ENCODE data around the gene TCP11L2. TPM values are rescaled to one million over a fixed set of nuclear protein-coding genes. Genes with fewer than 3 reads are reported as not detected.
"Not testable (repeated sequence)": the region's sequence is repeated elsewhere in the genome, so short reads cannot be mapped to it uniquely, and the experiment has no call there.

Gene TCP11L2
- total RNA-seq, 1 experiment from 2014 or later = 6.8 TPM

DNA sequence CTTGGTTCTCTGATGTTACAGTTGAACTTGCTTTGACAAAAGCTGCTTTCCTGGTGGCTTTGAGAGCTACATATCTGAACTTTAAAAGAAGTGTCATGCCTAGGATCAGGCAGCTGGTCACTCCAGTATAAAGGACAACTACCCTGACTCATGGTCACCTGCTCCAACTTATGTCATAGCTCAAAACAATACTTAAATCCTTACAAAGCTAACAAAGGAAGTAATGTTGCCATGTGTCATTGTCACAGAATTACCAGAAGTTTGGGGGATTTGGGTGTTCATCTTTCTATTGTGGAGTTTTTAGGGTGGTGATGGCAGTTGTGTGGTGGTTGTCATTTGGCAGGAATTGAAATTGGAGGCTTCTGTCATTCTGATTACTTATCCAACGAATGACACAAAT is 1.8 kb upstream of the TCP11L2 start:
- peak; percentile 38 for DNase-seq (ENCODE audit: low read depth)
- in situ Hi-C loops (cut with HindIII; ENCODE audit: low pct_unique_long_range_greater_than_20kb, low sequenced_read_pairs) = no loop called here

DNA sequence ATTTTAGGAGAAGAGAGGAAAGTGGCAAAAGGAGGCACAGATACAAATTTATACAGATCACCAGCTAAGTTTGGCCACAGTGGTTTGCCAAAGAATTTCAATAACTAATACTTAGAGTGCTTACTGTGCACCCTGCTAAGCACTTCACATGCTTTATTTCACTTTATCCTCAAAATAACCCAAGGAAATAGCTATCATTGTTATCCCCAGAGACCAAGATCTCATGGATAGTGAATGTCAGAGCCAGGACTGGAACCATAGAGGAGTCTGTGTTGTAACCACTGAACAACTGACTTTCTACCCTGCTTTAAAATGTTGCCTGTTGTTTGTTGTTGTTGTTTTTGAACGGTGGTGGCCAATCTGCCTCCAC is 1.3 kb upstream of the TCP11L2 start:
- no peak for DNase-seq (ENCODE audit: low read depth)
- in situ Hi-C loops (cut with HindIII; ENCODE audit: low pct_unique_long_range_greater_than_20kb, low sequenced_read_pairs) = no loop called here

DNA sequence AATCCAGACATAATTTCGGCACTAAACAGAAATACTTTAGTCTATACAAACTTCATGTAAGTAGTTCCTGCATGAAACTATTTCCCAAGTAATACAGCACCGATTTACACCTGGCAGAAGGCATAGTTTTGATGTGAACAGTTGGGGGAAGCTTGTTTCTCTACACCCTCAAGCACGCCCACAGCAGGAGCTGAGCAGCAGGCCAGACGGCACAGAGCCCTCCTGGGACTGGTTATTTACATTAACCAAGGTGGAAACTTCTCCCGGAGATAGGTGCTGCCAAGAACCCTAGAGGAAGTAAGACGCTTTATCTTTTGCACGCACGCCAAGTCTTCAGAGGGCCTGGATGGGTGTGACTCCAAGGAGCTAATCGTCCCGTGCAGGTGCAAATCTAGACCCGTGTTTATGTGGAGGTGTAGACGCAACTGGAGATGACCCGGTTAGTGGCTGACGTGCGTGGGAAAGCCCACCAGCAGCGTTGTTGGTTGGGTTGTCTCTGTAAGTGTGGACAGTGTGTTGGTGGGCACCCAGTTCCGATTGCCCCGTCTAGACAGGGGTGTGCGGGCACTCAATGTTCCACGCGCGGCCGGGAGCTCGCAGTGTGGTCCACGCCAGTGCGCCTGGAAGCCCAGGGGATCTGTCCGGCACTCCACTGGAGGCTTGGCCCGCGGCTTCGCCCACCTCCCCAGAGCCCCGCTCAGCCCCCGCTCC is 767 bp upstream of the TCP11L2 start:
- peak; percentile 67 for DNase-seq (ENCODE audit: low read depth)
- in situ Hi-C loops (cut with HindIII; ENCODE audit: low pct_unique_long_range_greater_than_20kb, low sequenced_read_pairs) = no loop called here

DNA sequence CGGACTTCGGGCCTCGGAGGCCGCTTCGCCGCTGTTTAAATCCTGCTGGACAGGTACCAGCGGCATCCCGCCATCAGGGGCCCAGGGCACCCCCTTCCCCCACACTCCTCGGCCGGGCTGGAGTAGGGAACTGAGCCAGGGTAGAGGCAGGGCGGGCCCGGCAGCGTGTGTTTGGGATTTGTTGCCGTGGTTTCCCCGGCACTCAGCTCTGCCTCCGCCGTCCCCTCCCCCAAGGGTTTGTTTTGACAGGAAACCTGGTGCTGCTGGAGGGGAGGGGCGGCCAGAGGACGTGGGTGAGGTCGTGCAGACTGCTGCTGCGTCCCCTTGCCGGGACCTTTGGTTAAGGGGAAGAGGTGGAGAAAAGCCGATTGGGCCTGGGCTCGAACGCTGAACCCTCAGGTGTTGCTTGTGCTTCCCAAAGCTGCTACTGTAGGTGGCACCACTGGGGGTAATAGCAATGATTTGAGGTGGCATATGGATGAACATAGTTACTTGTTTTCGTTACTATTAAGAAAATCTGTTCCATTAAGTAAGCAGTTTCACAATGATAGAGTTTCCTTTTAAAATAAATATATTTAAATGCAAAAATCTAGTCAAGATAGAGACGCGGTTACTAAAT is 778 bp downstream of the TCP11L2 start:
- in situ Hi-C loops (cut with HindIII; ENCODE audit: low pct_unique_long_range_greater_than_20kb, low sequenced_read_pairs) = no loop called here
- DNase-seq (ENCODE audit: low read depth) = peak; percentile 44

DNA sequence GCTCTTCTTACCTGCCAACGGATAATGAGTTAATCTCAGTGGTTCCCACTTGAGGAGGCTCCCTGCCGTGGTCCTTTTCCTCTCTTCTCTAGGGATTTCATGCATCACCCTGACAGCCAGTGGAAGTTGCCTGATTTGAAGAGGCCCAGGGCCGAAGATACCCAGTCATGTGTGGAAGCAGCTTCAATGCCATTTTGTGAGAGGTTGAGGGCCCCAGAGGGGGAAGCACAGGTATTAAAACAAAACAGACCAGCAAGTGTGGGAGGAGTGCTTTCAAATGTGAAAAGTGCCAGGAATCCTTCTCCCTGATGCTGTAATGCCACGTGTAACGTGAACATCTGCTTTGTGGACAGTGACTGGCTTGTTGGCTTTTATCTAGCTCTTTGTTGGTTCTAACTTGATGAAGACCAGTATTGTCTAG is 1.5 kb downstream of the TCP11L2 start:
- DNase-seq (ENCODE audit: low read depth) = no peak
- in situ Hi-C loops (cut with HindIII; ENCODE audit: low pct_unique_long_range_greater_than_20kb, low sequenced_read_pairs) = no loop called here

DNA sequence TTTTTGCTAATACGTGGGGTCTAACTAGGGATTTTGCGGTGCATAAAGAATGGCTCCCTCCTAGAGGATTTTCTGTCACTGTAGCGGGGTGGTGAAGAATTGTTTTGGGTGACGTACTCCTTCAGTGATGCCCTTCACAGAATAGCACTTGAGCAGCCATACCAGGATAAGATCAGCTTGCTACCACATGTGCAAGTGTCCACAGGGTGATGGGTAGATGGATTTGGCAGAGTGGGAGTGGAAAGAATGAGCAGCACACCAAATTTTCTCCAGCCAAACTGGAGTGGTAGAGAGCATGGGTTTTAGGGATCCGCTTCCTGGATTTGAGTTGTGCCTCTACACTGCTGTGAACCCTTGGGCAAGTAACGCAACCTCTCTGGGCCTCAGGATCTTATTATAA is 2.3 kb downstream of the TCP11L2 start:
- in situ Hi-C loops (cut with HindIII; ENCODE audit: low pct_unique_long_range_greater_than_20kb, low sequenced_read_pairs) = no loop called here
- DNase-seq (ENCODE audit: low read depth) = no peak

DNA sequence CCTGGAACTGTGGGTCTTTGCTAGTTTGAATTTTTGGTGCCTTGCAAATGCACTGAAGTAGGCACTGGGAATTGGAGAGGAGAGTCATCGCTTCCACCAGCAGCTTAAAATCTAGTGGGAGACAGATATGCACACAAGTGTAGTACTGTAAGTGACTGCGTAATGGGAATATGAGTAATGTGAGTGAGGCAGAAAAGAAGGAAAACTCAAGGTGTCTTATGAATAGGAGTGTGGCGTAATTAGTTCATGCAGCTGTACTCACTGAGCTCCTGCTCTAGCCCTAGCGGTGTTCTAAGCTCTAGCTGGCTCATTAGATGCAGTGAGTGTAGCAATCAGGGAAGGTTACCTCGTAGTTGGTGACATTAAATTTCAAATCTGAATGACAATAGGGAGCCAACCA is 2.8 kb downstream of the TCP11L2 start:
- in situ Hi-C loops (cut with HindIII; ENCODE audit: low pct_unique_long_range_greater_than_20kb, low sequenced_read_pairs) = no loop called here
- DNase-seq (ENCODE audit: low read depth) = no peak

DNA sequence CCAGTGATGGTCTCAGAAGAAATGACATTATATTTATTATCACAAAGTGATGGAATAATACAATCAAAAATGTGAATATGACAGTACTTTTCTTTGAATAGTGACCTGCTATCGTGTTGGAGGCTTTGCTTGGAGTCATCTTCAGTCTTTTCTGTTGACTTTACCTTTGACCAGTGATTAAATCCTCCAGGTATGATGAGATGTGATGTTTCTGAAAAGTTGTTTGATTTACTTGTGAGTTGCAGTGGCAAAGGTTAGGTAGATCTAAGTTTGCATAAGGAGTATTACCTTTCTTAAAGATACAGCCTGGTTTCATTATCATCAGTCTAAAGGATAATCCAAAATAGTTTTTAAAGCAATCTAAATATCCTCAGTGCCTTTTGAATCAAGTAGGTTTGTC is 4.6 kb downstream of the TCP11L2 start:
- DNase-seq (ENCODE audit: low read depth) = no peak
- in situ Hi-C loops (cut with HindIII; ENCODE audit: low pct_unique_long_range_greater_than_20kb, low sequenced_read_pairs) = no loop called here

DNA sequence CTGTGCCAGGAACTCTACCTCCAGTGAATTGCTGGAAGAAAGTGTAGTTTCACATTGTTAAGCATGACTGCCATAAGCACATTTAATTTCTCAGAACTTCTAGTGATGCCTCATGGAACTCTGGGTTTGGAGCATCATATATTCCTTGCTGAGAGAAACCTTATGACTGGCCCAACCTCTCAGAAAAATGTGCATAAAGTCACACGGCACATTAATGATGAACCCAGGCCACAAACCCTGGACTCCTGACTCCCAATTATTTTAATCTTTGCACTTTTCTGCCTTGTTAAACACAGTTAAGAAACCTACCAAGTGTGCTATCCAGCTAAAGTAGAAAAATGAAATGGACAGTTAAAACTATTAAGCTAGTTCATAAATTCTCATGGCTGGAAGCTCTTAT is 5.6 kb downstream of the TCP11L2 start:
- in situ Hi-C loops (cut with HindIII; ENCODE audit: low pct_unique_long_range_greater_than_20kb, low sequenced_read_pairs) = no loop called here
- no peak for DNase-seq (ENCODE audit: low read depth)

DNA sequence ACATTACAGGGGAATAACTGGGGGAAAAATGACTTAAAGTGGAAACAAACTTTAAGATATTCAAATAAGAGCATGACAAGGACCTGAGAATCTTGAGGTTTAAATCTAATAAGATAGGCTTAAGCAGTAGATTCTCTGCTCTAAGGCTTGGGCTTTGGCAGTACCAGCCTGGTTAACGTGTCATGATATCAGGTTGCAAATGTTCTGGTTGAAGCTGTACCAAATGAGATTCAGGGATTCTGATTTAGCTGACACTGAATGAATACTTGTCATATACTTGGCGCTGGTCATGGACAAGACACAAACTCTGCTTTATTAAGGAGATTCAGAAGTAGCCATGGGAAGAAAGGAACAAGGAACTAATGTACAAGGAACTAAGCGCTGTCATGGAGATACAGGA is 6.1 kb downstream of the TCP11L2 start:
- in situ Hi-C loops (cut with HindIII; ENCODE audit: low pct_unique_long_range_greater_than_20kb, low sequenced_read_pairs) = no loop called here
- DNase-seq (ENCODE audit: low read depth) = no peak

DNA sequence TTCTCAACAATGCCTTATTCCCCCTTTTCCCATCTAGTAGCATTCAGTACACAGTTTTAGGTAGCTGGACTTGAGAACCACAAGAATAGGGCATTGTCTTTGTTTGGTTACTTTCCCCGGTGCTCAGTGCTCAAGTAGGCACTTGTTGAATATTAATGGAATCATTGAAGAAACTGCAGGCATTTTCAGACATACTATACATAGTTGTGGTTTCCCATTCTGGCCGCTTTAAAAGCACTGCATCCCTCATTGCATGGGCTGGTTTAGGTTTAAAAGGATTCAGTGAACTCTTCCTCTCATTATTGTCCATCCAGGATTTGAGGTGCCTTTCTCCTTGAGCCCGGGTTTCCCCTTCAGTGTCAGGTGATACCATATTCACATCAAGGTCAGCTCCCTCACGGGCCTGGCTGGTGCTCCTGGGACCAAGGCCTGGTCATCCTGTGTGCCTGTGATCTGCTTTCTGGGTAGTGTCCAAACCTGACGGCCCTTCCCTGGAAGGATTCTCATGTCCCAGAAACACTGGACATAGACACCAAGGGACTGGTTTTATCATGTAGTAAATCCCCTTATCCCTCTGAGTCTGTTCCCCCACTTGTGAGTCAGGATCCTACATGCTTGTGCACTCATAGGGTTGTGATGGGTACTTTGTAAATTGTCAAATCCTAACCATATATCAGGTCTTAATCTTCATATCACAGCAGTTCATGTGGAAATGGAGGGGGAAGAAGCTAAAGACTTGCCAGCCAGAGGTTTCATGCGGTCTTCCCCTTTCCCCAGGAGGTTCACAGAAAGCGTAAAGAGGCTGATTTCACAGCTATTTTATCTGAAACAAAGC is 7.4 kb downstream of the TCP11L2 start:
- in situ Hi-C loops (cut with HindIII; ENCODE audit: low pct_unique_long_range_greater_than_20kb, low sequenced_read_pairs) = no loop called here
- DNase-seq (ENCODE audit: low read depth) = peak; percentile 55

DNA sequence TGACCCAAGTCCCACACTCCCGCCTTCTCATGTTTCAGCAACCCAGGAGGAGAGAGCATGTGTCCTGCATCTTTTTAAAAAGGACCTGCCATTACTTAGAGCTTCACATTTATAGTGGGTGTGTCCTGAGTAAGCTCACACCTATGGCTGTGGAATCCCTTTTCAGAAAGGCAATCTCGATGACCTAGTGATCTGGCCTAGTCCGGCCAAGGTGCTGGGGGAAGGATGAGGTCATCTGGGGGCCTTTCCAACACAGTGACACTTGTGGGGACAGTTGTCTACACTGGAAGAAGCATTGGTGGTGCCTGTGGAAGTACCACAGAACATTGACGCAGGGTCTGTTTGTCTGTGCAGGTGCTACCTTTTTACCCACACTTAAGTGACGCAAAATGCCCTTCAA is 8.2 kb downstream of the TCP11L2 start:
- in situ Hi-C loops (cut with HindIII; ENCODE audit: low pct_unique_long_range_greater_than_20kb, low sequenced_read_pairs) = no loop called here
- no peak for DNase-seq (ENCODE audit: low read depth)

DNA sequence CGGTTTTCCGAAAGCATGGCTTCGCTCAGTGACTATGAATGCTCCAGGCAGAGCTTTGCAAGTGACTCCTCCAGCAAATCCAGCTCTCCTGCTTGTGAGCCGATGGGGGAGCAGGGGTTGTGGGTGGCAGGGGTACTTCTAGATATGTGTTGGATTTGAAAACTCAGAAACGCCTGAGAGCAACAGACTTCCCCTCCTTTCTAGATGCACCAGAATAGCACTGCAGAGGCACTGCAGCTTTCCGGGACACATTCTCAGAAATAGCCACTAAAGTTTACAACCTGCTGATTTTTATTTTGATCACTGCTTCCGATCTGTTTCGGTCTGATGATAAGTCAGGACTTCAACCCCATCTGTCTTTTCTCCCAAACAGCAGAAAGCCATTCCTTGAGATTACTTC is 8.6 kb downstream of the TCP11L2 start:
- DNase-seq (ENCODE audit: low read depth) = no peak
- in situ Hi-C loops (cut with HindIII; ENCODE audit: low pct_unique_long_range_greater_than_20kb, low sequenced_read_pairs) = no loop called here

DNA sequence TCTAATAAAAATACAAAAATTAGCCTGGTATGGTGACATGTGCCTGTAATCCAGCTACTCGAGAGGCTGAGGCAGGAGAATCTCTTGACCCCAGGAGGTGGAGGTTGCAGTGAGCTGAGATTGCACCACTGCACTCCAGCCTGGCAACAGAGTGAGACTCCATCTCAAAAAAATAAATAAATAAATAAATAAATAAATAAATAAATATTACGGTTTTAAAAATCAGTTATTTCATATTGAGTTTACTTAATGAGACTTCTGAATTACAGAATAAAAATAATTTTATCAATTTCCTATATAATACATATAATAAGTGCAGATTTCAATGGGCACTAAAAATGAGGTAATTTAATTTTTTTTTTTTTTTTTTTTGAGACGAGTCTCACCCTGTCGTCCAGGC is 10.9 kb downstream of the TCP11L2 start:
- DNase-seq (ENCODE audit: low read depth); in situ Hi-C loops (cut with HindIII; ENCODE audit: low pct_unique_long_range_greater_than_20kb, low sequenced_read_pairs): not testable (repeated sequence)

DNA sequence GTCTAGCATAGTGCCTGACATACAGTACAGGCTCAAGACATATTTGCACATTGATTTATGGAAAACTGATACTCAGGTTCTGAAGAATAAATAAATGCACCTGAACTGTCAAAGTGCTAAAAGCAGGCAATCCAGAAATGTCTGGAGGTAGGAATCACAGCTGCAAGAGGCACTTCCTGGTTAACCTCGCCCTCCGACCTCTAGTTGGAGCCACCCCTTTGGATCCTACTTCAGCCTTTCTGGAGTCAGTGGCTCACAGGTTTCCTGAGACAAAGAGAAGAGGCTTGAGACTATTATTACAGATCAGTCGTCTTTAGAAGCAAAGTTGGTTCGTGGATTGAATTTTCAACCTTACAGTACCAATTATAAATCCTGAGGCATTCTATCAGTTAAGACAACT is 13.0 kb downstream of the TCP11L2 start:
- DNase-seq (ENCODE audit: low read depth) = no peak
- in situ Hi-C loops (cut with HindIII; ENCODE audit: low pct_unique_long_range_greater_than_20kb, low sequenced_read_pairs) = no loop called here

DNA sequence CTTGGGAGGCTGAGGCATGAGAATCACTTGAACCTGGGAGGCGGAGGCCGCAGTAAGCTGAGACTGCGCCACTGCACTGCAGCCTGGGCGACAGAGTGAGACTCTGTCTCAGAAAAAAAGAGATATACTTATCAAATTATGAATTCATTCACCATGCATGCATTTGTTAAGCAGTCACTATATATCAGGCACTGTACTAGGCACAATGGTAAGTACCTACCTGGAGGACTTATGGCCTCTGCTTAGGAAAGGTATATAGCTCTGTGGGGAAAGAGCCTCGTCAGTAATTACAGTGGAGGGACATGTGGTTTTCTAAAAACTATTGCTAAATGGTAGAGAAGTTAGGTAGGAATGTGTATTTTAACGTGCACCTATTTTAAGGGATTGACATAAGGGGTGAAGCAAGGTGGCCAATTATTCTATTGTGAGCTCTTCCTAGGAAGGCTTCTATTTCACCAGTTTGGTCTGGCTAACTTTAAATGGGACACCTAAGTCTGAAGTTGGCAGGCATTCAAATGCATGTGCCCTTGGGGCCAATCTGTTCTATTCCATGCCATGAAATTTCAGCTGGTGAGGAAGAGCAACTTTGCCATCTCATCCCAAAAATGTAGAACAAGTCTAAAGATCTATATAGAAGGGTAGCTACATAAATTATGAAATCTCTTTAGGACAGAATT is 15.0 kb downstream of the TCP11L2 start:
- no peak for DNase-seq (ENCODE audit: low read depth)
- in situ Hi-C loops (cut with HindIII; ENCODE audit: low pct_unique_long_range_greater_than_20kb, low sequenced_read_pairs) = no loop called here

DNA sequence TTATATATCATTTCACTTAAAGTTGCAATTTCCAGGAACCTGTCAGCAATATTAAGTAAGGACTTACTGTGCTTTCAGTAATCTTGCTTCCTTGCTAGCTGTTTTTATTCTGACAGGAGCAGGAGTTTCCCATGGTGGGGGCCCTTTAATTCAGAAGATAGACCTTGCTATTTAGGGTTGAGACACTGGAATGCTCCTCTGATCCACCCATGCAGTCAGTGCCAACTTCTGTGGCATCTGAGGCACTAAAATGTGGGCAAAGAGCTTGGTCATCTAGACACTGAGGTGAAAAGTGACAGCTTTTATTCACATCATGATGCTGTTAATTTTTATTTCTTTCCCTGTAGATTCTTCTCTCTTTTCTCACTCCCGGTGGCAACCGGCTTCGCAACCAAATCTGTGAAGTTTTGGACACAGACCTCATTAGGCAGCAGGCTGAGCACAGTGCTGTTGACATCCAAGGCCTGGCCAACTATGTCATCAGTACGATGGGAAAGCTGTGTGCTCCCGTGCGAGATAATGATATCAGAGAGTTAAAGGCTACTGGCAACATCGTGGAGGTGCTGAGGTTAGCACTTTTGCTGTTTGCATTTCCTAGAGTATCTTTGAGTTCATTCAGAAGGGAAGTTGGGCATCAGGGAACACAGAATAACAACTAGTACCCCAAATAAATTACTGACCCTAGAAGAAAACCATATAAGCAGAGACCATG is 18.8 kb downstream of the TCP11L2 start:
- DNase-seq (ENCODE audit: low read depth) = no peak
- in situ Hi-C loops (cut with HindIII; ENCODE audit: low pct_unique_long_range_greater_than_20kb, low sequenced_read_pairs) = no loop called here

DNA sequence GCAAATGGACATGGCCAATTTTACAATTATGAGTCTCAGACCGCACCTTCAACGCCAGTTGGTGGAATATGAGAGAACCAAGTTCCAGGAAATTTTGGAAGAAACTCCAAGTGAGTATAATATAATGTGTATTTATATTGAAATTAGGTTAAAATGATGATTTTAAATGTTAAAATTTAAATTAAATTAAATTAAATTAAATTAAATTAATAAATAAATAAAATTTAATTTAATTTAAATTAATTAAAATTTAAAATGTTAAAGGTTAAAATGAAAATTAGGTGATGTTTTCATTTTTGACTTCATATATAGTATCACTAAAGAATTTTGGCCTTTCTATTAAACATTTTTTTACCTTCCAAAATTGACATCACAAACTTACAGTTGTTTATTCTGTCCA is 21.0 kb downstream of the TCP11L2 start:
- in situ Hi-C loops (cut with HindIII; ENCODE audit: low pct_unique_long_range_greater_than_20kb, low sequenced_read_pairs) = no loop called here

More for the DNA sequence above, 21.0 kb downstream of the TCP11L2 start:
- no peak for DNase-seq (ENCODE audit: low read depth)

Data from Caki2 (cell line).